Loucy (cell line): ENCODE results near the gene MAPT.

ENCODE experiments used
- CTCF ChIP-seq: fragments of 200-600 bp; sonication (generic); conservative IDR thresholded peaks from 2 replicates; pipeline ENCODE4 v1.5.1; 2014; ENCODE audit warnings: mild to moderate bottlenecking, antibody characterized with exemption, low read length
- EZH2phosphoT487 ChIP-seq: fragments of 200-600 bp; IDR thresholded peaks from 2 replicates; pipeline ENCODE4 v1.6.1; 2018; ENCODE audit warnings: antibody characterized with exemption, mild to moderate bottlenecking, moderate library complexity, borderline replicate concordance

DNA sequence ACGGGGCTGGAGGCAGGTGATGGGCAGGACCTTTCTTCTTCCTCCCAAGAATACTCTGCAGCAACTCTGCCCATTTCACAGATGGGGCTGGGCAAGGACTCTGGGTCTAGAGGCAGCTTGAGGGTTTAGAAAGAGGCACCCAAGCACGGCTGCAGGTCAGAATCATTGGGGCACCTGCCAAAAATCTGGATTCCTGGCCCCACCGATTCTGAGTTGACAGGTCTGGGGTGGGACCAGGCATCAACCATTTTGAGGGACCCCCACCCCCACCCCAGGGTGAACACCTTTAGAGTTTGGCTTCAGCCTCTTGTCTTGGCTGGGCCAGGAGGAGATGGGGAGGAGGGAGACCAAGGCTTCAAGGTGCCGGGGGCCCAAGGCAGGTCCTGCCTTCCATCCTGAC, 44.3 kb upstream of the MAPT start:
- TF ChIP-seq CTCF (no peak), EZH2phosphoT487 (no peak)
